H1 (cell line): ENCODE data around the gene PRR7. TPM values are rescaled to one million over a fixed set of nuclear protein-coding genes. Genes with fewer than 3 reads are reported as not detected.

Experiments used
- BACH1 ChIP-seq: IDR thresholded peaks from 2 replicates; pipeline ENCODE4 v1.6.1; 2012; ENCODE audit warnings: low read length, improper control_type of control experiment
- BRCA1 ChIP-seq: IDR thresholded peaks from 2 replicates; pipeline ENCODE4 v1.6.1; 2012; ENCODE audit warnings: low read depth, low read length, improper control_type of control experiment
- CREB1 ChIP-seq: IDR thresholded peaks from 2 replicates; pipeline ENCODE4 v1.6.1; 2012; ENCODE audit warnings: inconsistent platforms
- HDAC2 ChIP-seq, 2 experiments: fragments of 300-600 bp in 1 of 2; sonication (generic) in 1 of 2; IDR thresholded peaks; 2 replicates each; pipeline ENCODE4 v1.6.1; 2011 to 2012; ENCODE audit warnings: low read depth in 2 of 2, low read length in 2 of 2, mild to moderate bottlenecking in 2 of 2, moderate library complexity in 2 of 2, borderline replicate concordance in 1 of 2, inconsistent platforms in 1 of 2
- HDAC6 ChIP-seq: IDR thresholded peaks from one replicate; pipeline ENCODE4 v1.7.1; 2012; ENCODE audit warnings: low read depth, mild to moderate bottlenecking, inconsistent platforms, low read length, moderate library complexity
- MAFK ChIP-seq: IDR thresholded peaks from 2 replicates; pipeline ENCODE4 v1.6.1; 2012; ENCODE audit warnings: low read depth, mild to moderate bottlenecking, improper control_type of control experiment, low read length
- PHF8 ChIP-seq: fragments of 200-600 bp; sonication (generic); conservative IDR thresholded peaks from 2 replicates; pipeline ENCODE4 v1.7.1; 2012; ENCODE audit warnings: low read depth, mild to moderate bottlenecking, inconsistent platforms, low read length, moderate library complexity
- RAD21 ChIP-seq, 2 experiments: IDR thresholded peaks in 1 of 2; conservative IDR thresholded peaks in 1 of 2; 2 replicates each; pipeline ENCODE4 v1.6.1; 2011; ENCODE audit warnings: low read depth in 2 of 2, low read length in 2 of 2, improper control_type of control experiment in 1 of 2, inconsistent platforms in 1 of 2, mild to moderate bottlenecking in 1 of 2, moderate library complexity in 1 of 2
- RFX5 ChIP-seq: IDR thresholded peaks from 2 replicates; pipeline ENCODE4 v1.6.1; 2011; ENCODE audit warnings: low read depth, low read length, improper control_type of control experiment, borderline replicate concordance
- RNF2 ChIP-seq: fragments of 200-900, 300-1000 bp; sonication (generic); IDR thresholded peaks from 2 replicates; pipeline ENCODE4 v1.7.1; 2016; ENCODE audit warnings: borderline replicate concordance, low read depth, mild to moderate bottlenecking, antibody characterized with exemption, low read length; ENCODE audit not compliant: poor library complexity, severe bottlenecking; ENCODE audit errors: missing control alignments
- SP1 ChIP-seq: IDR thresholded peaks from 2 replicates; pipeline ENCODE4 v1.6.1; 2011; ENCODE audit warnings: low read depth, low read length
- TAF7 ChIP-seq: optimal IDR thresholded peaks from 2 replicates; pipeline ENCODE3; 2011; ENCODE audit warnings: low read depth, mild to moderate bottlenecking, inconsistent platforms, low read length, moderate library complexity, borderline replicate concordance
- YY1 ChIP-seq: IDR thresholded peaks from 2 replicates; pipeline ENCODE4 v1.6.1; 2011; ENCODE audit warnings: low read depth, mild to moderate bottlenecking, low read length
- polyA plus RNA-seq, 7 experiments: library from polyadenylated mRNA; depleted of rRNA in 3 of 7; stranded (reverse) in 5 of 7; unstranded in 2 of 7; fragments of >200 nt in 5 of 7; fragments of 200-250 nt in 2 of 7; gene quantifications; 1 replicate in 5 of 7; 2 replicates in 1 of 7; 4 replicates in 1 of 7; pipeline versions ENCODE4 v1.2.1 to v1.2.3, GENCODE V29; 2011 to 2013; ENCODE audit warnings: missing spikeins in 2 of 7, mixed read lengths in 2 of 7
- total RNA-seq: library from RNA; stranded (reverse); fragmentation: NEBNext Ultra II Directional; extraction: Animal tissue kit (Norgen Biotek cat#: 25700); gene quantifications from 2 replicates; pipeline ENCODE4 v1.2.1, GENCODE V29; 2021
- TF ChIP-seq, protein P1 (sequence below): IDR thresholded peaks from 2 replicates; pipeline ENCODE4 v1.6.1; 2012; ENCODE audit warnings: inconsistent platforms

The PRR7 gene
- total and polyA plus RNA-seq, 2 of the 8 experiments (the other 6 are each of a cell fraction or from before 2014, with no cell fraction given) = 8.0 to 11.8 TPM

GRCh38 chr5:177472460-177473442 is 26.1 kb downstream of the PRR7 start (continued):
- TF ChIP-seq YY1 = peak; percentile 25; the same call in 1 of the 2 replicates
- no peak for TF ChIP-seq RFX5
- TF ChIP-seq HDAC6 = no peak
- TF ChIP-seq SP1 = no peak
- TF ChIP-seq, protein P1, sequence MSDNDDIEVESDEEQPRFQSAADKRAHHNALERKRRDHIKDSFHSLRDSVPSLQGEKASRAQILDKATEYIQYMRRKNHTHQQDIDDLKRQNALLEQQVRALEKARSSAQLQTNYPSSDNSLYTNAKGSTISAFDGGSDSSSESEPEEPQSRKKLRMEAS = peak; percentile 50
- no peak for TF ChIP-seq CREB1
- TF ChIP-seq MAFK = no peak
- TF ChIP-seq BRCA1 = no peak
- TF ChIP-seq BACH1 = no peak
- TF ChIP-seq TAF7 = no peak
- TF ChIP-seq HDAC2 (IDR thresholded peaks at IDR 0.05; ENCODE audit: borderline replicate concordance in 1 of 2, low read depth in 2 of 2, low read length in 2 of 2) = peak in 1 of 2 experiments; percentile 31; a peak in 1 of 4 replicates
- TF ChIP-seq RNF2 = no peak
- peak; percentile 48 for TF ChIP-seq PHF8
- TF ChIP-seq RAD21 (IDR thresholded peaks at IDR 0.05 in 1 of 2, conservative IDR thresholded peaks at IDR 0.05 in 1 of 2; ENCODE audit: low read depth in 2 of 2, low read length in 2 of 2) = no peak
